Measurements from ENCODE around the gene DNAJC30.

DNA sequence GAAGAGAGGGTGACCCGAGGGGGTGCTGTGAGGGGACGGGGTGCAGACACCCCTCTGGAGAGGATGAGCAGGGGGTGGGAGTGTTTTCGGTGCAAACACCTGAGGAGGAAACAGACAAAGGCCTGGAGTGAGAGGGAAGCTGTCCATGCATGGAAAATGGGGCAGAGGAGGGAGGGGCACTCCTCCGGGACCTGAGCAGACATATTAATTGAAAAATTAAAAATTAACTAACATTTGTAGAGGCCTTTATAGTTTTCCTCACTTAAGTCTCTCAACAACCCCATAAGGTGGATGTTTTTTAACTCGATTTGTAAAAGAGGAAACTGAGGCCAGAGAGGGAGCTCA, 14.4 kb downstream of the DNAJC30 start:
- TF ChIP-seq JUND (IDR thresholded peaks at IDR 0.05; ENCODE audit: low read depth, low read length), result no peak
- TF ChIP-seq, protein P1, sequence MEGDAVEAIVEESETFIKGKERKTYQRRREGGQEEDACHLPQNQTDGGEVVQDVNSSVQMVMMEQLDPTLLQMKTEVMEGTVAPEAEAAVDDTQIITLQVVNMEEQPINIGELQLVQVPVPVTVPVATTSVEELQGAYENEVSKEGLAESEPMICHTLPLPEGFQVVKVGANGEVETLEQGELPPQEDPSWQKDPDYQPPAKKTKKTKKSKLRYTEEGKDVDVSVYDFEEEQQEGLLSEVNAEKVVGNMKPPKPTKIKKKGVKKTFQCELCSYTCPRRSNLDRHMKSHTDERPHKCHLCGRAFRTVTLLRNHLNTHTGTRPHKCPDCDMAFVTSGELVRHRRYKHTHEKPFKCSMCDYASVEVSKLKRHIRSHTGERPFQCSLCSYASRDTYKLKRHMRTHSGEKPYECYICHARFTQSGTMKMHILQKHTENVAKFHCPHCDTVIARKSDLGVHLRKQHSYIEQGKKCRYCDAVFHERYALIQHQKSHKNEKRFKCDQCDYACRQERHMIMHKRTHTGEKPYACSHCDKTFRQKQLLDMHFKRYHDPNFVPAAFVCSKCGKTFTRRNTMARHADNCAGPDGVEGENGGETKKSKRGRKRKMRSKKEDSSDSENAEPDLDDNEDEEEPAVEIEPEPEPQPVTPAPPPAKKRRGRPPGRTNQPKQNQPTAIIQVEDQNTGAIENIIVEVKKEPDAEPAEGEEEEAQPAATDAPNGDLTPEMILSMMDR (IDR thresholded peaks at IDR 0.05 in 2 of 3, conservative IDR thresholded peaks at IDR 0.05 in 1 of 3; ENCODE audit: control insufficient read depth in 2 of 3, extremely low read depth in 1 of 3, insufficient read depth in 1 of 3, low read depth in 3 of 3, low read length in 3 of 3), result no peak
- no peak for TF ChIP-seq POLR2A (IDR thresholded peaks at IDR 0.05; ENCODE audit: low read depth, low read length)
- TF ChIP-seq, protein P2, sequence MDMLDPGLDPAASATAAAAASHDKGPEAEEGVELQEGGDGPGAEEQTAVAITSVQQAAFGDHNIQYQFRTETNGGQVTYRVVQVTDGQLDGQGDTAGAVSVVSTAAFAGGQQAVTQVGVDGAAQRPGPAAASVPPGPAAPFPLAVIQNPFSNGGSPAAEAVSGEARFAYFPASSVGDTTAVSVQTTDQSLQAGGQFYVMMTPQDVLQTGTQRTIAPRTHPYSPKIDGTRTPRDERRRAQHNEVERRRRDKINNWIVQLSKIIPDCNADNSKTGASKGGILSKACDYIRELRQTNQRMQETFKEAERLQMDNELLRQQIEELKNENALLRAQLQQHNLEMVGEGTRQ (IDR thresholded peaks at IDR 0.05; ENCODE audit: borderline replicate concordance, low read depth, low read length), result no peak
- TF ChIP-seq RBBP5 (conservative IDR thresholded peaks at IDR 0.05), result no peak
- no peak for TF ChIP-seq MXI1 (IDR thresholded peaks at IDR 0.05; ENCODE audit: low read depth, low read length)
- no peak for TF ChIP-seq TAF1 (IDR thresholded peaks at IDR 0.05; ENCODE audit: borderline replicate concordance, low read depth, low read length)
- TF ChIP-seq SRF (IDR thresholded peaks at IDR 0.05; ENCODE audit: low read depth in 2 of 2, low read length in 2 of 2), result no peak
- no peak for TF ChIP-seq EZH2 (IDR thresholded peaks at IDR 0.05; ENCODE audit: borderline replicate concordance, control insufficient read depth, low read depth, low read length)
- TF ChIP-seq RFX5 (IDR thresholded peaks at IDR 0.05; ENCODE audit: low read depth, low read length), result no peak
- TF ChIP-seq SIN3A (IDR thresholded peaks at IDR 0.05; ENCODE audit: low read depth, low read length), result no peak
- no peak for TF ChIP-seq MYB (IDR thresholded peaks at IDR 0.05; ENCODE audit: borderline replicate concordance, low read depth, low read length)
- no peak for TF ChIP-seq BRCA1 (IDR thresholded peaks at IDR 0.05; ENCODE audit: low read depth, low read length)
